DMS153 treated with DMSO at 0.1 percent for 48 hours (cell line): Measurements from ENCODE around the gene RASD1.

Source experiments
- DNase-seq: peaks from one replicate; lab custom pipeline; 2025; ENCODE audit not compliant: unreplicated experiment; lab: John Stamatoyannopoulos, UW

Gene RASD1

GRCh38 chr17:17527956-17528500 is 31.8 kb upstream of the RASD1 start:
- no peak for DNase-seq

- DNase-seq = no peak
Observed at GRCh38 chr17:17527534-17527933, 31.3 kb upstream of the RASD1 start.

- no peak for DNase-seq
Observed at GRCh38 chr17:17526369-17526768, 30.2 kb upstream of the RASD1 start.

GRCh38 chr17:17525956-17526355 is 29.8 kb upstream of the RASD1 start:
- DNase-seq = no peak

GRCh38 chr17:17525311-17525710 is 29.1 kb upstream of the RASD1 start:
- no peak for DNase-seq

GRCh38 chr17:17523731-17524490 is 27.7 kb upstream of the RASD1 start:
- DNase-seq = no peak

GRCh38 chr17:17523001-17523730 is 27.0 kb upstream of the RASD1 start:
- DNase-seq = no peak

- no peak for DNase-seq
Observed at GRCh38 chr17:17520599-17521232, 24.5 kb upstream of the RASD1 start.

- DNase-seq = no peak
Observed at GRCh38 chr17:17519886-17520285, 23.7 kb upstream of the RASD1 start.

- DNase-seq = no peak
Observed at GRCh38 chr17:17518951-17519350, 22.8 kb upstream of the RASD1 start.

GRCh38 chr17:17518014-17518413 is 21.8 kb upstream of the RASD1 start:
- no peak for DNase-seq

- no peak for DNase-seq
Observed at GRCh38 chr17:17516941-17517720, 20.9 kb upstream of the RASD1 start.

GRCh38 chr17:17515934-17516930 is 20.0 kb upstream of the RASD1 start:
- no peak for DNase-seq

- DNase-seq = no peak
Observed at GRCh38 chr17:17514993-17515933, 19.1 kb upstream of the RASD1 start.

GRCh38 chr17:17514361-17514992 is 18.3 kb upstream of the RASD1 start:
- no peak for DNase-seq

GRCh38 chr17:17513626-17514025 is 17.4 kb upstream of the RASD1 start:
- no peak for DNase-seq

- DNase-seq = no peak
Observed at GRCh38 chr17:17512866-17513265, 16.7 kb upstream of the RASD1 start.
